DOHH2 (cell line): ENCODE results near the gene RGS18.

Experiments used
- H3F3A ChIP-seq: fragments of 200-600 bp; sonication (generic), shearing (Covaris generic); 2 replicates; pipeline ENCODE4 v1.6.0; 2016; ENCODE audit warnings: antibody characterized with exemption, mild to moderate bottlenecking; ENCODE audit not compliant: control insufficient read depth, insufficient read depth
- H3K27ac ChIP-seq: fragments of 200-600 bp; sonication (generic); 2 replicates; pipeline ENCODE4 v1.5.1; 2014; ENCODE audit warnings: low read depth, mild to moderate bottlenecking, low read length, moderate library complexity
- H3K27me3 ChIP-seq: fragments of 200-600 bp; sonication (generic); 2 replicates; pipeline ENCODE4 v1.6.1; 2014; ENCODE audit warnings: mild to moderate bottlenecking, low read length, mixed read lengths; ENCODE audit not compliant: control insufficient read depth
- H3K36me3 ChIP-seq: fragments of 200-600 bp; sonication (generic); 2 replicates; pipeline ENCODE4 v1.6.1; 2014; ENCODE audit warnings: mild to moderate bottlenecking, low read length, moderate library complexity, mixed read lengths; ENCODE audit not compliant: control insufficient read depth
- H3K4me1 ChIP-seq: fragments of 200-600 bp; sonication (generic); 2 replicates; pipeline ENCODE4 v1.6.1; 2014; ENCODE audit warnings: mild to moderate bottlenecking, low read length, mixed read lengths; ENCODE audit not compliant: control insufficient read depth
- H3K4me2 ChIP-seq: fragments of 200-600 bp; sonication (generic); 2 replicates; pipeline ENCODE4 v1.6.0; 2014; ENCODE audit warnings: mild to moderate bottlenecking, low read length, moderate library complexity
- H3K4me3 ChIP-seq: fragments of 200-600 bp; sonication (generic); 2 replicates; pipeline ENCODE4 v1.5.1; 2014; ENCODE audit warnings: mild to moderate bottlenecking, low read length, mixed read lengths
- H3K79me2 ChIP-seq: fragments of 200-600 bp; sonication (generic); 2 replicates; pipeline ENCODE4 v1.6.1; 2014; ENCODE audit warnings: mild to moderate bottlenecking, low read length, mixed read lengths; ENCODE audit not compliant: control insufficient read depth
- H3K9me2 ChIP-seq: fragments of 200-600 bp; sonication (generic); replicated peaks from 2 replicates; pipeline ENCODE4 v1.6.1; 2014; ENCODE audit warnings: mild to moderate bottlenecking, low read length, mixed read lengths; ENCODE audit not compliant: control insufficient read depth
- H3K9me3 ChIP-seq: fragments of 200-600 bp; sonication (generic); 2 replicates; pipeline ENCODE4 v1.6.1; 2014; ENCODE audit warnings: antibody characterized with exemption, low read length, mixed read lengths; ENCODE audit not compliant: control insufficient read depth, insufficient read depth
- H4K20me1 ChIP-seq: fragments of 200-600 bp; sonication (generic); 2 replicates; pipeline ENCODE4 v1.6.0; 2014; ENCODE audit warnings: low read depth, mild to moderate bottlenecking, antibody characterized with exemption, low read length, moderate library complexity; ENCODE audit not compliant: control insufficient read depth, insufficient read depth
- EZH2phosphoT487 ChIP-seq: fragments of 200-600 bp; sonication (generic); IDR thresholded peaks from 2 replicates; pipeline ENCODE4 v1.6.1; 2017; ENCODE audit warnings: borderline replicate concordance, mild to moderate bottlenecking, antibody characterized with exemption, low read length, moderate library complexity, mixed read lengths
- TF ChIP-seq, protein P1 (sequence below): fragments of 200-600 bp; sonication (generic); IDR thresholded peaks from one replicate; pipeline ENCODE4 v1.5.1; 2014; ENCODE audit warnings: antibody characterized with exemption, mild to moderate bottlenecking, low read depth, low read length; ENCODE audit not compliant: poor library complexity, severe bottlenecking

RGS18 gene

DNA sequence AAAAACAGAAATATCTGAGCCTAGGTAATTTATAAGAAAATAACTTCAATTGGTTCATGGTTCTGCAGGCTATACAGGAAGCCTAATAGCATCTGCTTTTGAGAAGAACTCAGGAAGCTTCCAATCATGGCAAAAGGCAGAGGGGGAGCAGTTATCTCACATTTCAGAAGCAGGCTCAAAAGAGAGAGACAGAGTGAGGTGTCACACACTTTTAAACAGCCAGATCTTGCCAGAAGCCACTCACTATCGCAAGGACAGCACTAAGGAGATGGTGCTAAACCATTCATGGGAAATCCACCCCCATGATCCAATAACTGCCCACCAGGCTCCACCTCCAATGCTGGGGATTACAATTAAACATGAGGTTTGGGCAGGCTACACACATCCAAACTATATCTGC is 25.5 kb downstream of the RGS18 start:
- Histone ChIP-seq H3K9me3 (no peaks in the 10 kb centered on the region), H3K36me3 (no peaks in the 10 kb centered on the region), H3K4me2 (no peak overlapping the region), H3K4me1 (peaks cover 11% of the 10 kb centered on the region), H3K79me2 (no peaks in the 10 kb centered on the region), H3K9me2 (no peaks in the 10 kb centered on the region), H3K27me3 (no peaks in the 10 kb centered on the region), H3K4me3 (no peak overlapping the region), H3K27ac (no peak overlapping the region), H3F3A (no peaks in the 10 kb centered on the region), H4K20me1 (no peaks in the 10 kb centered on the region)
- TF ChIP-seq, protein P1, sequence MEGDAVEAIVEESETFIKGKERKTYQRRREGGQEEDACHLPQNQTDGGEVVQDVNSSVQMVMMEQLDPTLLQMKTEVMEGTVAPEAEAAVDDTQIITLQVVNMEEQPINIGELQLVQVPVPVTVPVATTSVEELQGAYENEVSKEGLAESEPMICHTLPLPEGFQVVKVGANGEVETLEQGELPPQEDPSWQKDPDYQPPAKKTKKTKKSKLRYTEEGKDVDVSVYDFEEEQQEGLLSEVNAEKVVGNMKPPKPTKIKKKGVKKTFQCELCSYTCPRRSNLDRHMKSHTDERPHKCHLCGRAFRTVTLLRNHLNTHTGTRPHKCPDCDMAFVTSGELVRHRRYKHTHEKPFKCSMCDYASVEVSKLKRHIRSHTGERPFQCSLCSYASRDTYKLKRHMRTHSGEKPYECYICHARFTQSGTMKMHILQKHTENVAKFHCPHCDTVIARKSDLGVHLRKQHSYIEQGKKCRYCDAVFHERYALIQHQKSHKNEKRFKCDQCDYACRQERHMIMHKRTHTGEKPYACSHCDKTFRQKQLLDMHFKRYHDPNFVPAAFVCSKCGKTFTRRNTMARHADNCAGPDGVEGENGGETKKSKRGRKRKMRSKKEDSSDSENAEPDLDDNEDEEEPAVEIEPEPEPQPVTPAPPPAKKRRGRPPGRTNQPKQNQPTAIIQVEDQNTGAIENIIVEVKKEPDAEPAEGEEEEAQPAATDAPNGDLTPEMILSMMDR, result no peak
- TF ChIP-seq EZH2phosphoT487, result no peak

DNA sequence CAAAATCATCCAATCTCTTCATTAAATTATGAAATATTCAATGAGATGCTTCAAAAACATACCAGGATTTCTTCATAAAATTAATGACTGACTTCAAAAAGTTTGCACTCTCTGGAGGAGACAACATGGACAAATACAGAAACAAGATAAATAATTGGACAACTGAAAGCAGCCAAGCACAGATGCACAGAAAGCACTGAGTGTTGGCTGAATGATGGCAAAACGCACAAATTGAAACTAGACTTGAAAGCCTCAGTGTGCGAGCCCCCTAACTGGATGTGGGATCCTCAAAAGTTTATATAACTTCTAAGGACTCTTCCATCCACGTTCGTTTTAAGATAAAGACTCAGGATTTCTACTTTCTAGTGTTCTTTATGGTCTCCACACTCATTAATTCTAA is 27.9 kb downstream of the RGS18 start:
- Histone ChIP-seq H3K4me1 (peaks cover 11% of the 10 kb centered on the region), H3K9me2 (no peaks in the 10 kb centered on the region), H3K9me3 (no peaks in the 10 kb centered on the region), H3K79me2 (no peaks in the 10 kb centered on the region), H3K4me3 (no peak overlapping the region), H3K27ac (no peak overlapping the region), H3K36me3 (no peaks in the 10 kb centered on the region), H3K27me3 (no peaks in the 10 kb centered on the region), H3F3A (no peaks in the 10 kb centered on the region), H3K4me2 (no peak overlapping the region), H4K20me1 (no peaks in the 10 kb centered on the region)
- TF ChIP-seq, protein P1, result no peak
- TF ChIP-seq EZH2phosphoT487, result no peak

DNA sequence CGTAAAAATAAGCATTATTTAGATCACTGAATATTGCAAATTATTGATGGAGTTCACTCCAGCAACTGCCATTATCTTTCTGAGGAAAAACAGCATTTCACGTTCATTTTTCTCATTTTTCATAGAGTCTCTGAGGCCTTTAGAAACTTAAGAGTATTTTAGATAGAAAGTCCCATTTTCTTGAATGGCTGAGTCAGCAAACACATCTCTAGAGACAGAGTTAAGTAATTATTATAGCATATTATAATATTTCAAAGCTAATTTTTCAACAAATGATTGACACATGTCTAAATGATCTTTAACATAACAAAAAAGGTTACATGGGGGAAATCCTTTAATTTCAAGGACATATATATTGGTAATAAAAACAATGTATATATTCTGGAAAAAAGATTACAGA is 31.8 kb downstream of the RGS18 start:
- H3K4me3 ChIP-seq, result no peak overlapping the region
- no peaks in the 10 kb centered on the region for H3K9me2 ChIP-seq
- H3K79me2 ChIP-seq, result no peaks in the 10 kb centered on the region
- no peaks in the 10 kb centered on the region for H4K20me1 ChIP-seq
- H3K27me3 ChIP-seq, result no peaks in the 10 kb centered on the region
- TF ChIP-seq EZH2phosphoT487, result no peak
- TF ChIP-seq, protein P1, result no peak
- no peak overlapping the region for H3K27ac ChIP-seq
- no peaks in the 10 kb centered on the region for H3F3A ChIP-seq
- H3K9me3 ChIP-seq, result no peaks in the 10 kb centered on the region
- no peaks in the 10 kb centered on the region for H3K36me3 ChIP-seq
- no peak overlapping the region for H3K4me2 ChIP-seq
- H3K4me1 ChIP-seq, result peaks cover 11% of the 10 kb centered on the region

DNA sequence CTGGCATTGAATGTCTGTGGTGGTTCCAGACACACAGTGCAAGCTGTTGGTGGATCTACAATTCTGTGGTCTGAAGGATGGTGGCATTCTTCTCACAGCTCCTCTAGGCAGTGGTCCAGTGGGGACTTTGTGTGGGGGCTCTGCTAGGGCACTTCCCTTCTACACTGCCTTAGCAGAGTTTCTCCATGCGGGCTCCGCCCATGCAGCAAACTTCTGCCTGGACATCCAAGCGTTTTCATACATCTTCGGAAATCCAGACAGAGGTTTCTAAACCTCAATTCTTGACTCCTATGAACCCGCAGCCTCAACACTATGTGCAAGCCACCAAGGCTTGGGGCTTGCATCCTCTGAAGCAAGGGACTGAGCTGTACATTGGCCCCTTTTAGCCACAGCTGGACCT is 43.0 kb downstream of the RGS18 start:
- H3K4me3 ChIP-seq, result no peak overlapping the region
- no peaks in the 10 kb centered on the region for H3F3A ChIP-seq
- TF ChIP-seq, protein P1, result no peak
- TF ChIP-seq EZH2phosphoT487, result no peak
- H4K20me1 ChIP-seq, result no peaks in the 10 kb centered on the region
- H3K9me3 ChIP-seq, result peaks cover 14% of the 10 kb centered on the region; the same call in 1 of the 2 replicates
- no peak overlapping the region for H3K4me2 ChIP-seq
- H3K36me3 ChIP-seq, result no peaks in the 10 kb centered on the region
- H3K27me3 ChIP-seq, result no peaks in the 10 kb centered on the region
- no peak overlapping the region for H3K27ac ChIP-seq
- no peaks in the 10 kb centered on the region for H3K4me1 ChIP-seq
- no peaks in the 10 kb centered on the region for H3K9me2 ChIP-seq
- H3K79me2 ChIP-seq, result no peaks in the 10 kb centered on the region
